Neural cell (in vitro differentiated cells): ENCODE measurements around the gene MRPL48. TPM values are rescaled to one million over a fixed set of nuclear protein-coding genes. Genes with fewer than 3 reads are reported as not detected.

Experiments used
- H2AFZ ChIP-seq: fragments of 200-600, 300-800 bp; sonication (generic), shearing (Covaris generic); 2 replicates; pipeline ENCODE4 v1.6.0; 2014; ENCODE audit warnings: low read depth, mild to moderate bottlenecking, antibody characterized with exemption, low read length, moderate library complexity
- H3F3A ChIP-seq: fragments of 200-600 bp; shearing (Covaris generic); 2 replicates; pipeline ENCODE4 v1.6.1; 2016; ENCODE audit warnings: mild to moderate bottlenecking, moderate library complexity, mixed read lengths, antibody characterized with exemption, low read length; ENCODE audit not compliant: insufficient read depth, poor library complexity, severe bottlenecking
- H3K27ac ChIP-seq: fragments of 200-600, 300-800 bp; sonication (generic), shearing (Covaris generic); 2 replicates; pipeline ENCODE4 v1.5.1; 2014; ENCODE audit warnings: mild to moderate bottlenecking, low read length, moderate library complexity
- H3K27me3 ChIP-seq: fragments of 300-800, 200-600 bp; sonication (generic), shearing (Covaris generic); 2 replicates; pipeline ENCODE4 v1.6.0; 2014; ENCODE audit warnings: mild to moderate bottlenecking, low read depth, low read length, moderate library complexity; ENCODE audit not compliant: insufficient read depth
- H3K36me3 ChIP-seq: fragments of 300-800, 200-600 bp; sonication (generic), shearing (Covaris generic); 2 replicates; pipeline ENCODE4 v1.5.1; 2014; ENCODE audit warnings: mild to moderate bottlenecking, antibody characterized with exemption, low read length, moderate library complexity; ENCODE audit not compliant: insufficient read depth
- H3K4me2 ChIP-seq: fragments of 300-800, 200-600 bp; sonication (generic), shearing (Covaris generic); 2 replicates; pipeline ENCODE4 v1.6.0; 2014; ENCODE audit warnings: mild to moderate bottlenecking, low read length
- H3K4me3 ChIP-seq: fragments of 300-800, 200-600 bp; sonication (generic), shearing (Covaris generic); 2 replicates; pipeline ENCODE4 v1.5.1; 2014; ENCODE audit warnings: mild to moderate bottlenecking, low read length, moderate library complexity
- H3K79me2 ChIP-seq: fragments of 200-600 bp; shearing (Covaris generic); replicated peaks from 2 replicates; pipeline ENCODE4 v1.6.0; 2014; ENCODE audit warnings: mild to moderate bottlenecking, low read length, moderate library complexity; ENCODE audit not compliant: insufficient read depth
- H3K9ac ChIP-seq: fragments of 300-800, 200-600 bp; sonication (generic), shearing (Covaris generic); 2 replicates; pipeline ENCODE4 v1.6.1; 2016; ENCODE audit warnings: mild to moderate bottlenecking, low read length, mixed read lengths
- H3K9me2 ChIP-seq: fragments of 200-600 bp; shearing (Covaris generic); 2 replicates; pipeline ENCODE4 v1.6.1; 2016; ENCODE audit warnings: mild to moderate bottlenecking, low read length, mixed read lengths; ENCODE audit not compliant: insufficient read depth
- H3K9me3 ChIP-seq: fragments of 200-600, 300-800 bp; sonication (generic), shearing (Covaris generic); 2 replicates; pipeline ENCODE4 v1.6.1; 2016; ENCODE audit warnings: mild to moderate bottlenecking, mixed run types, low read length, moderate library complexity, mixed read lengths
- H4K20me1 ChIP-seq: fragments of 200-600 bp; shearing (Covaris generic); 2 replicates; pipeline ENCODE4 v1.6.1; 2016; ENCODE audit warnings: mild to moderate bottlenecking, mixed run types; ENCODE audit not compliant: insufficient read depth
- CTCF ChIP-seq: fragments of 450-650 bp; IDR thresholded peaks from 2 replicates; pipeline ENCODE4 v1.5.1; 2014; ENCODE audit warnings: antibody characterized with exemption, mild to moderate bottlenecking, moderate library complexity; ENCODE audit not compliant: poor library complexity, severe bottlenecking
- EP300 ChIP-seq: fragments of 450-650 bp; conservative IDR thresholded peaks from 2 replicates; pipeline ENCODE4 v1.6.1; 2014; ENCODE audit warnings: antibody characterized with exemption, mild to moderate bottlenecking, moderate library complexity; ENCODE audit not compliant: poor library complexity, severe bottlenecking
- EZH2 ChIP-seq: fragments of 200-600, 300-800 bp; shearing (Covaris generic), sonication (generic); IDR thresholded peaks from 2 replicates; pipeline ENCODE4 v1.6.1; 2014; ENCODE audit warnings: antibody characterized with exemption, low read length, borderline replicate concordance, mild to moderate bottlenecking; ENCODE audit not compliant: insufficient read depth, poor library complexity, severe bottlenecking
- MXI1 ChIP-seq: fragments of 450-650 bp; conservative IDR thresholded peaks from 2 replicates; pipeline ENCODE4 v1.6.1; 2014; ENCODE audit warnings: antibody characterized with exemption, mild to moderate bottlenecking; ENCODE audit not compliant: poor library complexity, severe bottlenecking
- POLR2AphosphoS5 ChIP-seq: IDR thresholded peaks from 2 replicates; pipeline ENCODE4 v1.6.1; 2012
- RAD21 ChIP-seq: fragments of 450-650 bp; conservative IDR thresholded peaks from 2 replicates; pipeline ENCODE4 v1.6.1; 2014; ENCODE audit warnings: antibody characterized with exemption, mild to moderate bottlenecking, moderate library complexity
- REST ChIP-seq: IDR thresholded peaks from 2 replicates; pipeline ENCODE4 v1.6.1; 2012; ENCODE audit warnings: borderline replicate concordance
- SMC3 ChIP-seq: fragments of 450-650 bp; conservative IDR thresholded peaks from 2 replicates; pipeline ENCODE4 v1.6.1; 2014; ENCODE audit warnings: antibody characterized with exemption, mild to moderate bottlenecking, moderate library complexity; ENCODE audit not compliant: poor library complexity
- TAF1 ChIP-seq: IDR thresholded peaks from 2 replicates; pipeline ENCODE4 v1.6.1; 2012; ENCODE audit warnings: low read depth
- polyA plus RNA-seq: library from polyadenylated mRNA; depleted of rRNA; stranded (reverse); fragments of >200 nt; gene quantifications from 2 replicates; pipeline ENCODE4 v1.2.3, GENCODE V29; 2014

The MRPL48 gene
- polyA plus RNA-seq, 1 donor from 2014 or later: 98.3 TPM

- Histone ChIP-seq H3K27ac (no peak overlapping the region), H3F3A (no peaks in the 10 kb centered on the region), H2AFZ (no peak overlapping the region), H3K4me3 (no peak overlapping the region), H3K36me3 (no peaks in the 10 kb centered on the region), H3K9me2 (no peaks in the 10 kb centered on the region), H3K9me3 (no peaks in the 10 kb centered on the region), H4K20me1 (no peaks in the 10 kb centered on the region), H3K4me2 (no peak overlapping the region), H3K27me3 (no peaks in the 10 kb centered on the region), H3K79me2 (no peaks in the 10 kb centered on the region), H3K9ac (no peak overlapping the region)
- TF ChIP-seq POLR2AphosphoS5: no peak
- TF ChIP-seq SMC3: no peak
- no peak for TF ChIP-seq EP300
- no peak for TF ChIP-seq MXI1
- TF ChIP-seq EZH2: no peak
- no peak for TF ChIP-seq RAD21
- TF ChIP-seq REST: no peak
- TF ChIP-seq TAF1: no peak
- no peak for TF ChIP-seq CTCF
Measured at GRCh38 chr11:73800276-73800806, 12.7 kb downstream of the MRPL48 start.

GRCh38 chr11:73801136-73801535 lies 13.5 kb downstream of the MRPL48 start:
- Histone ChIP-seq H4K20me1 (no peaks in the 10 kb centered on the region), H3K4me3 (no peak overlapping the region), H3K36me3 (no peaks in the 10 kb centered on the region), H3F3A (no peaks in the 10 kb centered on the region), H2AFZ (no peak overlapping the region), H3K79me2 (no peaks in the 10 kb centered on the region), H3K27me3 (no peaks in the 10 kb centered on the region), H3K9me2 (no peaks in the 10 kb centered on the region), H3K9ac (no peak overlapping the region), H3K27ac (no peak overlapping the region), H3K9me3 (no peaks in the 10 kb centered on the region), H3K4me2 (no peak overlapping the region)
- TF ChIP-seq EP300 (no peak), REST (no peak), SMC3 (no peak), EZH2 (no peak), CTCF (no peak), MXI1 (no peak), TAF1 (no peak), RAD21 (no peak), POLR2AphosphoS5 (no peak)
